Measurements from ENCODE around the gene C1orf174.

- TF ChIP-seq POLR2A (IDR thresholded peaks at IDR 0.05), result no peak
- TF ChIP-seq, protein P1, sequence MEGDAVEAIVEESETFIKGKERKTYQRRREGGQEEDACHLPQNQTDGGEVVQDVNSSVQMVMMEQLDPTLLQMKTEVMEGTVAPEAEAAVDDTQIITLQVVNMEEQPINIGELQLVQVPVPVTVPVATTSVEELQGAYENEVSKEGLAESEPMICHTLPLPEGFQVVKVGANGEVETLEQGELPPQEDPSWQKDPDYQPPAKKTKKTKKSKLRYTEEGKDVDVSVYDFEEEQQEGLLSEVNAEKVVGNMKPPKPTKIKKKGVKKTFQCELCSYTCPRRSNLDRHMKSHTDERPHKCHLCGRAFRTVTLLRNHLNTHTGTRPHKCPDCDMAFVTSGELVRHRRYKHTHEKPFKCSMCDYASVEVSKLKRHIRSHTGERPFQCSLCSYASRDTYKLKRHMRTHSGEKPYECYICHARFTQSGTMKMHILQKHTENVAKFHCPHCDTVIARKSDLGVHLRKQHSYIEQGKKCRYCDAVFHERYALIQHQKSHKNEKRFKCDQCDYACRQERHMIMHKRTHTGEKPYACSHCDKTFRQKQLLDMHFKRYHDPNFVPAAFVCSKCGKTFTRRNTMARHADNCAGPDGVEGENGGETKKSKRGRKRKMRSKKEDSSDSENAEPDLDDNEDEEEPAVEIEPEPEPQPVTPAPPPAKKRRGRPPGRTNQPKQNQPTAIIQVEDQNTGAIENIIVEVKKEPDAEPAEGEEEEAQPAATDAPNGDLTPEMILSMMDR (IDR thresholded peaks at IDR 0.05), result no peak
These were observed 42.5 kb upstream of the C1orf174 start for GRCh38 chr1:3942416-3943122.
